Tibial artery (tissue), 4 donors: ENCODE measurements around the gene CORO2B.
"Not testable (repeated sequence)": the region's sequence is repeated elsewhere in the genome, so short reads cannot be mapped to it uniquely, and the experiment has no call there.

ENCODE experiments used
- DNase-seq, 2 donors: peaks; one replicate each; pipeline ENCODE4 v3.0.0-alpha.2; 2019
- H3K27ac ChIP-seq, 2 donors: fragments of 200-600 bp; sonication (generic) in 1 of 2; 1 replicate in 1 of 2; 2 replicates in 1 of 2; pipeline ENCODE4 v1.5.1; 2018 to 2019; ENCODE audit warnings: mild to moderate bottlenecking in 1 of 2
- H3K27me3 ChIP-seq, 2 donors: fragments of 200-600 bp; sonication (generic) in 1 of 2; one replicate each; pipeline versions ENCODE4 v1.5.1 to v1.6.0; 2016 to 2019
- H3K36me3 ChIP-seq, 3 donors: fragments of 200-600 bp; sonication (generic) in 2 of 3; one replicate each; pipeline ENCODE4 v1.5.1; 2016 to 2019; ENCODE audit warnings: mild to moderate bottlenecking in 2 of 3
- H3K4me1 ChIP-seq, 4 donors: fragments of 200-600 bp; sonication (generic) in 2 of 4; 1 replicate in 3 of 4; 2 replicates in 1 of 4; pipeline ENCODE4 v1.5.1; 2016 to 2019
- H3K4me3 ChIP-seq, 2 donors: fragments of 200-600 bp; sonication (generic) in 1 of 2; 1 replicate in 1 of 2; 2 replicates in 1 of 2; pipeline ENCODE4 v1.5.1; 2018 to 2019; ENCODE audit warnings: mild to moderate bottlenecking in 2 of 2
- H3K9me3 ChIP-seq, 3 donors: fragments of 200-600 bp; sonication (generic) in 1 of 3; one replicate each; pipeline ENCODE4 v1.5.1; 2016 to 2019
- CTCF ChIP-seq, 2 experiments: fragments of 200-600 bp in 1 of 2; fragments of 450-650 bp in 1 of 2; IDR thresholded peaks; one replicate each; pipeline ENCODE4 v1.5.1; 2017 to 2019; ENCODE audit warnings: antibody characterized with exemption in 2 of 2, mild to moderate bottlenecking in 1 of 2, moderate library complexity in 1 of 2
- intact Hi-C: fragments of 100-400 bp; cut with DNase I; formaldehyde crosslinking; loops from one replicate; pipeline ENCODE4 v1.15.0; 2023; ENCODE audit warnings: low total_unique reads

CORO2B gene

GRCh38 chr15:68749793-68750192 is 171.0 kb downstream of the CORO2B start:
- Histone ChIP-seq H3K4me1 (no peaks in the 10 kb centered on the region), H3K27me3 (peaks cover 0 to 8% of the 10 kb centered on the region in 2 donors), H3K36me3 (no peaks in the 10 kb centered on the region), H3K9me3 (no peaks in the 10 kb centered on the region), H3K4me3 (no peak overlapping the region), H3K27ac (no peak overlapping the region)
- TF ChIP-seq CTCF (IDR thresholded peaks at IDR 0.05): no peak
- no peak for DNase-seq
- intact Hi-C loops: no loop called here

GRCh38 chr15:68751622-68752021 is 172.8 kb downstream of the CORO2B start:
- TF ChIP-seq CTCF (IDR thresholded peaks at IDR 0.05): no peak
- Histone ChIP-seq H3K27ac (no peak overlapping the region), H3K4me1 (no peaks in the 10 kb centered on the region), H3K4me3 (no peak overlapping the region), H3K27me3 (peaks cover 0 to 9% of the 10 kb centered on the region in 2 donors), H3K9me3 (no peaks in the 10 kb centered on the region), H3K36me3 (no peaks in the 10 kb centered on the region)
- intact Hi-C loops: no loop called here
- DNase-seq: no peak

- Histone ChIP-seq H3K9me3 (no peaks in the 10 kb centered on the region), H3K4me3 (no peak overlapping the region), H3K27me3 (peaks cover 0 to 16% of the 10 kb centered on the region in 2 donors), H3K4me1 (no peaks in the 10 kb centered on the region), H3K27ac (no peak overlapping the region), H3K36me3 (no peaks in the 10 kb centered on the region)
- no peak for DNase-seq
- intact Hi-C loops: no loop called here
- TF ChIP-seq CTCF (IDR thresholded peaks at IDR 0.05): no peak
Observed at GRCh38 chr15:68755731-68756130, 176.9 kb downstream of the CORO2B start.

- H3K27ac ChIP-seq, DNase-seq, H3K4me3 ChIP-seq, H3K36me3 ChIP-seq, H3K4me1 ChIP-seq, H3K9me3 ChIP-seq, H3K27me3 ChIP-seq, intact Hi-C loops: not testable (repeated sequence)
Observed at GRCh38 chr15:68759982-68760579, 181.3 kb downstream of the CORO2B start.

GRCh38 chr15:68763063-68763462 is 184.3 kb downstream of the CORO2B start:
- Histone ChIP-seq H3K27ac (no peak overlapping the region), H3K4me1 (no peaks in the 10 kb centered on the region), H3K36me3 (no peaks in the 10 kb centered on the region), H3K4me3 (no peak overlapping the region), H3K9me3 (no peaks in the 10 kb centered on the region), H3K27me3 (peaks cover 0 to 5% of the 10 kb centered on the region in 2 donors)
- DNase-seq: no peak
- intact Hi-C loops: no loop called here
- no peak for TF ChIP-seq CTCF (IDR thresholded peaks at IDR 0.05)

- no peak overlapping the region for H3K27ac ChIP-seq
- H3K36me3 ChIP-seq: no peaks in the 10 kb centered on the region
- peaks cover 0 to 3% of the 10 kb centered on the region in 2 donors for H3K27me3 ChIP-seq
- no peak for TF ChIP-seq CTCF (IDR thresholded peaks at IDR 0.05)
- no peaks in the 10 kb centered on the region for H3K4me1 ChIP-seq
- no peaks in the 10 kb centered on the region for H3K9me3 ChIP-seq
- no peak for DNase-seq
- H3K4me3 ChIP-seq: no peak overlapping the region
- intact Hi-C loops: no loop called here
Observed at GRCh38 chr15:68764090-68764489, 185.3 kb downstream of the CORO2B start.
